ENCODE results near the gene CASP6. TPM values are rescaled to one million over a fixed set of nuclear protein-coding genes. Genes with fewer than 3 reads are reported as not detected.

The CASP6 gene
- total RNA-seq, 1 donor from 2014 or later = 7.0 TPM

Other genes starting within 250 kb of the CASP6 start
- gene MCUB, start 143.2 kb downstream of the CASP6 start, total RNA-seq = 3.4 TPM
- gene PLA2G12A, start 26.6 kb upstream of the CASP6 start, total RNA-seq = 59.1 TPM
- gene CFI, start 98.6 kb upstream of the CASP6 start, total RNA-seq = 10.6 TPM
- gene GAR1, start 112.3 kb upstream of the CASP6 start, total RNA-seq = 7.7 TPM
- gene RRH, start 124.5 kb upstream of the CASP6 start, total RNA-seq = not detected
- not detected for gene LRIT3, start 144.7 kb upstream of the CASP6 start, total RNA-seq
- gene EGF, start 209.4 kb upstream of the CASP6 start, total RNA-seq = 13.8 TPM